Measurements from ENCODE around the gene TCAP. TPM values are rescaled to one million over a fixed set of nuclear protein-coding genes. Genes with fewer than 3 reads are reported as not detected.
"Not testable (repeated sequence)": the region's sequence is repeated elsewhere in the genome, so short reads cannot be mapped to it uniquely, and the experiment has no call there.

The TCAP gene
- total RNA-seq, 1 experiment from 2014 or later: 1.6 TPM

GRCh38 chr17:39709998-39710964 is 45.1 kb downstream of the TCAP start:
- Histone ChIP-seq H3K27ac (ENCODE audit: low read length) (no peak overlapping the region), H3K27me3 (ENCODE audit: control insufficient read depth, insufficient read depth, low read length) (no peaks in the 10 kb centered on the region), H3K4me1 (ENCODE audit: control insufficient read depth, insufficient read depth, low read length) (peaks cover 5% of the 10 kb centered on the region; the same call in 1 of the 2 replicates), H3K36me3 (ENCODE audit: control insufficient read depth, insufficient read depth, low read length) (no peaks in the 10 kb centered on the region), H3K4me3 (ENCODE audit: low read depth in 2 of 2, low read length in 2 of 2) (no peak overlapping the region), H3K9me3 (ENCODE audit: control insufficient read depth, insufficient read depth, low read depth, low read length) (no peaks in the 10 kb centered on the region)
- ChIA-PET POLR2A (no interaction called here), CTCF (no interaction called here)
- in situ Hi-C loops (cut with HindIII; ENCODE audit: low pct_unique_long_range_greater_than_20kb, low sequenced_read_pairs) (no loop called here), intact Hi-C loops (cut with micrococcal nuclease; ENCODE audit: unreplicated experiment) (no loop called here)
- DNase-seq (ENCODE audit: low read depth, low spot score) (no peak), ATAC-seq (no peak)
- no TSS peak for BruUV-seq (replicated peaks)
- TF ChIP-seq SIN3A (IDR thresholded peaks at IDR 0.05; ENCODE audit: borderline replicate concordance, insufficient read depth, low read depth, low read length): no peak
- TF ChIP-seq TCF7L2 (IDR thresholded peaks at IDR 0.05; ENCODE audit: low read depth, low read length): no peak
- no peak for TF ChIP-seq REST (IDR thresholded peaks at IDR 0.05; ENCODE audit: insufficient read depth in 1 of 2, low read depth in 2 of 2, low read length in 1 of 2)
- TF ChIP-seq CTCF (IDR thresholded peaks at IDR 0.05): no peak
- no peak for TF ChIP-seq POLR2AphosphoS5 (IDR thresholded peaks at IDR 0.05; ENCODE audit: low read depth, low read length)

GRCh38 chr17:39711071-39711470 is 45.9 kb downstream of the TCAP start:
- H3K4me3 ChIP-seq (ENCODE audit: low read depth in 2 of 2, low read length in 2 of 2); H3K4me1 ChIP-seq (ENCODE audit: control insufficient read depth, insufficient read depth, low read length); POLR2A ChIA-PET; DNase-seq (ENCODE audit: low read depth, low spot score); H3K36me3 ChIP-seq (ENCODE audit: control insufficient read depth, insufficient read depth, low read length); H3K27ac ChIP-seq (ENCODE audit: low read length); ATAC-seq; in situ Hi-C loops (cut with HindIII; ENCODE audit: low pct_unique_long_range_greater_than_20kb, low sequenced_read_pairs); intact Hi-C loops (cut with micrococcal nuclease; ENCODE audit: unreplicated experiment); BruUV-seq (replicated peaks); H3K27me3 ChIP-seq (ENCODE audit: control insufficient read depth, insufficient read depth, low read length); H3K9me3 ChIP-seq (ENCODE audit: control insufficient read depth, insufficient read depth, low read depth, low read length): not testable (repeated sequence)
- CTCF ChIA-PET: interaction anchor here (0.5 kb wide), 1 partner anchor 19 kb away, joined by 4 read pairs; no protein-coding TSS in a partner anchor

GRCh38 chr17:39711851-39712250 is 46.7 kb downstream of the TCAP start:
- H3K27ac ChIP-seq (ENCODE audit: low read length): no peak overlapping the region
- in situ Hi-C loops (cut with HindIII; ENCODE audit: low pct_unique_long_range_greater_than_20kb, low sequenced_read_pairs): no loop called here
- no peak for DNase-seq (ENCODE audit: low read depth, low spot score)
- no peak for ATAC-seq
- H3K36me3 ChIP-seq (ENCODE audit: control insufficient read depth, insufficient read depth, low read length): no peaks in the 10 kb centered on the region
- ChIA-PET POLR2A (no interaction called here), CTCF (no interaction called here)
- intact Hi-C loops (cut with micrococcal nuclease; ENCODE audit: unreplicated experiment): no loop called here
- no TSS peak for BruUV-seq (replicated peaks)
- no peaks in the 10 kb centered on the region for H3K4me1 ChIP-seq (ENCODE audit: control insufficient read depth, insufficient read depth, low read length)
- no peaks in the 10 kb centered on the region for H3K9me3 ChIP-seq (ENCODE audit: control insufficient read depth, insufficient read depth, low read depth, low read length)
- TF ChIP-seq CTCF (IDR thresholded peaks at IDR 0.05): no peak
- TF ChIP-seq SIN3A (IDR thresholded peaks at IDR 0.05; ENCODE audit: borderline replicate concordance, insufficient read depth, low read depth, low read length): no peak
- TF ChIP-seq POLR2AphosphoS5 (IDR thresholded peaks at IDR 0.05; ENCODE audit: low read depth, low read length): no peak
- TF ChIP-seq REST (IDR thresholded peaks at IDR 0.05; ENCODE audit: insufficient read depth in 1 of 2, low read depth in 2 of 2, low read length in 1 of 2): no peak
- TF ChIP-seq TCF7L2 (IDR thresholded peaks at IDR 0.05; ENCODE audit: low read depth, low read length): no peak
- no peaks in the 10 kb centered on the region for H3K27me3 ChIP-seq (ENCODE audit: control insufficient read depth, insufficient read depth, low read length)
- no peak overlapping the region for H3K4me3 ChIP-seq (ENCODE audit: low read depth in 2 of 2, low read length in 2 of 2)
